Stomach (tissue), 4 donors: ENCODE measurements around the gene FAM184A.

Source experiments
- CTCF ChIP-seq, 7 experiments: fragments of 450-650 bp in 4 of 7; fragments of 200-600 bp in 3 of 7; sonication (generic) in 3 of 7; IDR thresholded peaks; one replicate each; pipeline ENCODE4 v1.5.1; 2016 to 2019; ENCODE audit warnings: antibody characterized with exemption in 7 of 7, control low read depth in 2 of 7, mild to moderate bottlenecking in 1 of 7
- POLR2A ChIP-seq, 4 donors: fragments of 450-650 bp; IDR thresholded peaks; one replicate each; pipeline ENCODE4 v1.6.1; 2016; ENCODE audit warnings: antibody characterized with exemption in 4 of 4, control low read depth in 2 of 4, mild to moderate bottlenecking in 1 of 4, moderate library complexity in 1 of 4

- TF ChIP-seq CTCF (IDR thresholded peaks at IDR 0.05) (no peak), POLR2A (IDR thresholded peaks at IDR 0.05) (no peak)
These were observed 160.7 kb downstream of the FAM184A start for GRCh38 chr6:118917546-118918328.
